DND-41 (cell line): ENCODE data around the gene KRT28.

Source experiments
- CTCF ChIP-seq: IDR thresholded peaks from 2 replicates; pipeline ENCODE4 v1.5.1; 2012; ENCODE audit warnings: borderline replicate concordance, low read length, moderate library complexity, mild to moderate bottlenecking; ENCODE audit not compliant: poor library complexity, severe bottlenecking; ENCODE audit errors: extremely low read depth
- EZH2 ChIP-seq: IDR thresholded peaks from 3 replicates; pipeline ENCODE4 v1.6.1; 2012; ENCODE audit warnings: borderline replicate concordance, low read depth, mild to moderate bottlenecking, moderate library complexity, low read length, inconsistent platforms; ENCODE audit not compliant: severe bottlenecking

GRCh38 chr17:40793832-40794231 is 5.9 kb downstream of the KRT28 start:
- TF ChIP-seq CTCF (no peak), EZH2 (no peak)
